H9 (cell line): ENCODE results near the gene LDB2. TPM values are rescaled to one million over a fixed set of nuclear protein-coding genes. Genes with fewer than 3 reads are reported as not detected.

Experiments
- DNase-seq: peaks from one replicate; pipeline ENCODE4 v3.0.0-alpha.2; 2017
- H2AFZ ChIP-seq: one replicate; pipeline ENCODE4 v1.6.1; 2013; ENCODE audit warnings: mild to moderate bottlenecking, low read length, control low read depth, moderate library complexity
- H2AK5ac ChIP-seq: 2 replicates; pipeline ENCODE4 v1.6.1; 2013; ENCODE audit warnings: low read length, control low read depth, mixed read lengths; ENCODE audit not compliant: insufficient read length
- H2BK120ac ChIP-seq: one replicate; pipeline ENCODE4 v1.6.1; 2013; ENCODE audit warnings: low read depth, mild to moderate bottlenecking, low read length, control low read depth, inconsistent platforms; ENCODE audit not compliant: poor library complexity, severe bottlenecking
- H2BK12ac ChIP-seq: 2 replicates; pipeline ENCODE4 v1.6.1; 2013; ENCODE audit warnings: low read length, control low read depth, mixed read lengths, low read depth; ENCODE audit not compliant: insufficient read length
- H2BK15ac ChIP-seq: 2 replicates; pipeline ENCODE4 v1.6.1; 2013; ENCODE audit warnings: low read depth, low read length, control low read depth
- H2BK20ac ChIP-seq: one replicate; pipeline ENCODE4 v1.6.1; 2013; ENCODE audit warnings: low read depth, mild to moderate bottlenecking, low read length, control low read depth, inconsistent platforms; ENCODE audit not compliant: poor library complexity, severe bottlenecking
- H2BK5ac ChIP-seq: 2 replicates; pipeline ENCODE4 v1.6.1; 2013; ENCODE audit warnings: low read length, control low read depth, mixed read lengths; ENCODE audit not compliant: insufficient read length
- H3K14ac ChIP-seq: 2 replicates; pipeline ENCODE4 v1.6.1; 2013; ENCODE audit warnings: low read length, control low read depth; ENCODE audit not compliant: insufficient read depth
- H3K18ac ChIP-seq: 2 replicates; pipeline ENCODE4 v1.6.1; 2013; ENCODE audit warnings: low read depth, mild to moderate bottlenecking, mixed read lengths, low read length, control low read depth; ENCODE audit not compliant: insufficient read length
- H3K23ac ChIP-seq: 2 replicates; pipeline ENCODE4 v1.6.1; 2013; ENCODE audit warnings: low read length, control low read depth, mixed read lengths, low read depth; ENCODE audit not compliant: insufficient read length
- H3K23me2 ChIP-seq: 2 replicates; pipeline ENCODE4 v1.6.1; 2013; ENCODE audit warnings: low read depth, mild to moderate bottlenecking, mixed read lengths, low read length, control low read depth; ENCODE audit not compliant: insufficient read length, poor library complexity, severe bottlenecking
- H3K27ac ChIP-seq: 2 replicates; pipeline ENCODE4 v1.5.1; 2013; ENCODE audit warnings: low read length, control low read depth, mixed read lengths, low read depth; ENCODE audit not compliant: insufficient read length
- H3K27me3 ChIP-seq: 2 replicates; pipeline ENCODE4 v1.6.1; 2013; ENCODE audit warnings: low read length, control low read depth, inconsistent platforms; ENCODE audit not compliant: insufficient read depth
- H3K4ac ChIP-seq: 2 replicates; pipeline ENCODE4 v1.6.1; 2013; ENCODE audit warnings: low read depth, mild to moderate bottlenecking, control low read depth, inconsistent platforms, low read length, moderate library complexity
- H3K4me1 ChIP-seq: 2 replicates; pipeline ENCODE4 v1.6.1; 2013; ENCODE audit warnings: low read length, control low read depth, inconsistent platforms; ENCODE audit not compliant: insufficient read depth
- H3K4me2 ChIP-seq: 2 replicates; pipeline ENCODE4 v1.6.1; 2013; ENCODE audit warnings: low read length, control low read depth, mixed read lengths; ENCODE audit not compliant: insufficient read length, insufficient read depth
- H3K56ac ChIP-seq: 2 replicates; pipeline ENCODE4 v1.6.1; 2013; ENCODE audit warnings: low read depth, mild to moderate bottlenecking, mixed read lengths, low read length, control low read depth; ENCODE audit not compliant: insufficient read length
- H3K79me1 ChIP-seq: 2 replicates; pipeline ENCODE4 v1.6.1; 2013; ENCODE audit warnings: low read depth, mild to moderate bottlenecking, moderate library complexity, low read length, control low read depth, inconsistent platforms; ENCODE audit not compliant: insufficient read depth, poor library complexity, severe bottlenecking
- H3K79me2 ChIP-seq: 2 replicates; pipeline ENCODE4 v1.6.1; 2013; ENCODE audit warnings: low read length, control low read depth, inconsistent platforms; ENCODE audit not compliant: insufficient read depth
- H3K9ac ChIP-seq: 2 replicates; pipeline ENCODE4 v1.6.1; 2013; ENCODE audit warnings: low read length, control low read depth, mixed read lengths; ENCODE audit not compliant: insufficient read length; ENCODE audit errors: extremely low read depth
- H3K9me3 ChIP-seq: one replicate; pipeline ENCODE4 v1.6.1; 2013; ENCODE audit warnings: low read depth, low read length, inconsistent platforms; ENCODE audit not compliant: control insufficient read depth
- H3T11ph ChIP-seq: one replicate; pipeline ENCODE4 v1.6.1; 2013; ENCODE audit warnings: mild to moderate bottlenecking, low read length, control low read depth, inconsistent platforms
- H4K20me1 ChIP-seq: one replicate; pipeline ENCODE4 v1.6.1; 2013; ENCODE audit not compliant: control insufficient read depth, insufficient read length, insufficient read depth
- H4K5ac ChIP-seq: 2 replicates; pipeline ENCODE4 v1.6.1; 2013; ENCODE audit warnings: low read depth, mild to moderate bottlenecking, mixed read lengths, low read length, control low read depth; ENCODE audit not compliant: insufficient read length
- H4K8ac ChIP-seq: replicated peaks from 2 replicates; pipeline ENCODE4 v1.6.1; 2013; ENCODE audit warnings: low read length, control low read depth, mixed read lengths, low read depth; ENCODE audit not compliant: insufficient read length
- H4K91ac ChIP-seq: 2 replicates; pipeline ENCODE4 v1.6.1; 2013; ENCODE audit warnings: low read depth, mild to moderate bottlenecking, moderate library complexity, mixed read lengths, low read length, control low read depth; ENCODE audit not compliant: insufficient read length
- H3K27ac Mint-ChIP-seq, 3 experiments: 2 replicates in 2 of 3; 3 replicates in 1 of 3; pipeline ENCODE4 v1.8.0; 2020 to 2021; ENCODE audit warnings: mixed read lengths in 3 of 3, mild to moderate bottlenecking in 1 of 3, moderate library complexity in 1 of 3
- H3K27me3 Mint-ChIP-seq: 2 replicates; pipeline ENCODE4 v1.8.0; 2021; ENCODE audit warnings: low read depth, mild to moderate bottlenecking, moderate library complexity, mixed read lengths
- H3K36me3 Mint-ChIP-seq, 3 experiments: 2 replicates in 2 of 3; 3 replicates in 1 of 3; pipeline ENCODE4 v1.8.0; 2020 to 2021; ENCODE audit warnings: low read depth in 3 of 3, mixed read lengths in 3 of 3; ENCODE audit not compliant: insufficient read depth in 1 of 3
- H3K4me1 Mint-ChIP-seq, 2 experiments: 2 replicates each; pipeline ENCODE4 v1.8.0; 2020; ENCODE audit warnings: mixed read lengths in 2 of 2
- H3K4me3 Mint-ChIP-seq, 2 experiments: 2 replicates in 1 of 2; 3 replicates in 1 of 2; pipeline ENCODE4 v1.8.0; 2020 to 2021; ENCODE audit warnings: mild to moderate bottlenecking in 2 of 2, mixed read lengths in 2 of 2, moderate library complexity in 1 of 2
- H3K9me3 Mint-ChIP-seq, 2 experiments: 2 replicates in 1 of 2; 3 replicates in 1 of 2; pipeline ENCODE4 v1.8.0; 2020; ENCODE audit warnings: mild to moderate bottlenecking in 2 of 2, mixed read lengths in 2 of 2, moderate library complexity in 1 of 2
- CTCF ChIP-seq: fragments of 200-600 bp; sonication (generic); conservative IDR thresholded peaks from 3 replicates; pipeline ENCODE4 v1.8.0; 2021; ENCODE audit warnings: antibody characterized with exemption, mild to moderate bottlenecking
- WGBS: extraction: QIAGEN DNeasy Blood & Tissue Kit; methylation state at CpG from one replicate; pipeline ENCODE4 v1.1.7; 2013; ENCODE audit warnings: missing lambda C conversion rate, low lambda C conversion rate, mixed read lengths; ENCODE audit not compliant: insufficient read length; ENCODE audit errors: extremely low coverage; 5-methylcytosine and 5-hydroxymethylcytosine counted together
- total RNA-seq: library from RNA; stranded (reverse); gene quantifications from 2 replicates; pipeline ENCODE4 v1.2.1, GENCODE V29; 2021

LDB2 gene
- total RNA-seq, 1 experiment from 2014 or later = 22.5 TPM

- no peak for DNase-seq
- no peak overlapping the region for H3K9ac ChIP-seq
These were observed 301.0 kb downstream of the LDB2 start for GRCh38 chr4:16597443-16597842.

More at GRCh38 chr4:16597443-16597842, 301.0 kb downstream of the LDB2 start:
- no CpG with 5 or more reads among the region's 2 CpGs for WGBS
- H3K56ac ChIP-seq = no peak overlapping the region
- H2BK5ac ChIP-seq = no peak overlapping the region
- H2BK12ac ChIP-seq = no peak overlapping the region
- H4K8ac ChIP-seq = no peak overlapping the region
- H3K18ac ChIP-seq = no peak overlapping the region
- H4K91ac ChIP-seq = no peak overlapping the region
- Mint-ChIP-seq H3K27me3 (no peaks in the 10 kb centered on the region), H3K9me3 (no peaks in the 10 kb centered on the region), H3K4me3 (no peak overlapping the region), H3K36me3 (no peaks in the 10 kb centered on the region), H3K4me1 (peaks cover 14 to 17% of the 10 kb centered on the region in 2 experiments), H3K27ac (no peak overlapping the region)
- no peak for TF ChIP-seq CTCF
- no peak overlapping the region for H2BK120ac ChIP-seq
- no peak overlapping the region for H3K23ac ChIP-seq
- H3K9me3 ChIP-seq = no peaks in the 10 kb centered on the region
- no peak overlapping the region for H3K4ac ChIP-seq
- no peaks in the 10 kb centered on the region for H3K79me1 ChIP-seq
- H3T11ph ChIP-seq = no peak overlapping the region
- H3K79me2 ChIP-seq = no peaks in the 10 kb centered on the region
- no peak overlapping the region for H3K14ac ChIP-seq
- H4K5ac ChIP-seq = no peak overlapping the region
- no peaks in the 10 kb centered on the region for H3K27me3 ChIP-seq
- no peak overlapping the region for H3K4me2 ChIP-seq
- no peak overlapping the region for H2BK15ac ChIP-seq
- H3K4me1 ChIP-seq = peaks cover 5% of the 10 kb centered on the region; the same call in 1 of the 2 replicates
- H2BK20ac ChIP-seq = no peak overlapping the region
- H4K20me1 ChIP-seq = peaks cover 2% of the 10 kb centered on the region
- H2AFZ ChIP-seq = no peak overlapping the region
- H3K27ac ChIP-seq = no peak overlapping the region
- no peak overlapping the region for H2AK5ac ChIP-seq
- no peaks in the 10 kb centered on the region for H3K23me2 ChIP-seq
